CD4-positive, alpha-beta T cell treated with Interleukin-15 for 4 hours (primary cell): ENCODE data around the gene LANCL3.

Experiments used
- DNase-seq: peaks from one replicate; pipeline ENCODE4 v3.0.0-alpha.2; 2020; ENCODE audit warnings: low spot score

LANCL3 gene

DNA sequence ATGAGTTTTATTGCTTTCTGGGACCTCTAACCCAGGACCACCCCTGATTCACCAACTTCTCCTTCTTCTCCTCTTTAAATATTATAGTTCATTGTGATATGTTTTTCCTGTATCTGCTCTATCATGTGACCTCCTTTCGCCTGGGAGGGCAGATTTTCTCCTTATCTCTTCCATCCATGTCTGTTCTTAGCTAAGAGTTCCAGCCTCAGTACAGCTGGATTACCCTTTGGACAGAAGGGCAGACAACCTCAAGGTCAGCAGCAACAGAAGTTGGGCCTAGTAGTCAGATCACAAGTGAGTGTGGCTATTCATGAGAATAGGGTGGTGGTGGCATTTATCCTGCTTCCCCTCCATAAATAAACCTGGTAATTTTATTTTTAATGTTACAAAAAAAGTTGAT, 108.4 kb downstream of the LANCL3 start:
- no peak for DNase-seq

DNA sequence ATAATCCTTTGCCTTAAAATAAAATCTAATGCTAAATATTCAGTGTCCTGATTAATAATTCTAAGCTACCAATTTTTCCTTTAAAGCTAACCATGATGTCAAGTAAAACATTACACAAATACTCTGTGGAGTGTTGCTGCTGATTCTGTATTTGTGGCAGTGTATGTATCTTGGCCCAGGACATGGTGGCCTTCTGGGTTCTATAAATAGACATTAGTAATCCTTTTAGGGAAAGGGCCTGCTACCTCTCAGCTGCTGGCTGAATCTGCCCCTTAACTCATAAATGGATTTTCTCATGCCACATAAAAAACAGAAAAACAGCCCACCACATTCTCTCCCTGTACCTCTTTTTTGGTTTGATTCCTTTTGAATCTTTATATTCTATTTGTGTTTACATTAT, 113.0 kb downstream of the LANCL3 start:
- no peak for DNase-seq

DNA sequence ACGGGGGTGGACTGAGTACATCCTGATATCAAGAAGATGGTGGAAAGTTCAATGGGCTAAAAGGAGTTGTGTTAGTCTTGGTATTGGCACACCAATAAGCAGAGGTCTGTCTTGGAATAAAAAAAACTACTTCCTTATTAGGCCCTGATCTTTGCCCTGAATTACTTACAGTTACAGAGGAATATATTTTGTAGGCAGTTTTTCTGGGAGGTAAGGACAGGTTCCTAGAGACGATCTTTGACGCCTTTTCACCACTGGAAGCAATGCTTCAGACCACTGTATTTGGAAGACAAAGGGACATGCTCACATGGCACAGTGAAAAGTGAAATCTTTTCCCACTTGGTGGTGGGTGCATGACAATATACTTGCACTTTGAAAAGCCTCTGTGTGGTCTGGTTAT, 113.5 kb downstream of the LANCL3 start:
- no peak for DNase-seq

DNA sequence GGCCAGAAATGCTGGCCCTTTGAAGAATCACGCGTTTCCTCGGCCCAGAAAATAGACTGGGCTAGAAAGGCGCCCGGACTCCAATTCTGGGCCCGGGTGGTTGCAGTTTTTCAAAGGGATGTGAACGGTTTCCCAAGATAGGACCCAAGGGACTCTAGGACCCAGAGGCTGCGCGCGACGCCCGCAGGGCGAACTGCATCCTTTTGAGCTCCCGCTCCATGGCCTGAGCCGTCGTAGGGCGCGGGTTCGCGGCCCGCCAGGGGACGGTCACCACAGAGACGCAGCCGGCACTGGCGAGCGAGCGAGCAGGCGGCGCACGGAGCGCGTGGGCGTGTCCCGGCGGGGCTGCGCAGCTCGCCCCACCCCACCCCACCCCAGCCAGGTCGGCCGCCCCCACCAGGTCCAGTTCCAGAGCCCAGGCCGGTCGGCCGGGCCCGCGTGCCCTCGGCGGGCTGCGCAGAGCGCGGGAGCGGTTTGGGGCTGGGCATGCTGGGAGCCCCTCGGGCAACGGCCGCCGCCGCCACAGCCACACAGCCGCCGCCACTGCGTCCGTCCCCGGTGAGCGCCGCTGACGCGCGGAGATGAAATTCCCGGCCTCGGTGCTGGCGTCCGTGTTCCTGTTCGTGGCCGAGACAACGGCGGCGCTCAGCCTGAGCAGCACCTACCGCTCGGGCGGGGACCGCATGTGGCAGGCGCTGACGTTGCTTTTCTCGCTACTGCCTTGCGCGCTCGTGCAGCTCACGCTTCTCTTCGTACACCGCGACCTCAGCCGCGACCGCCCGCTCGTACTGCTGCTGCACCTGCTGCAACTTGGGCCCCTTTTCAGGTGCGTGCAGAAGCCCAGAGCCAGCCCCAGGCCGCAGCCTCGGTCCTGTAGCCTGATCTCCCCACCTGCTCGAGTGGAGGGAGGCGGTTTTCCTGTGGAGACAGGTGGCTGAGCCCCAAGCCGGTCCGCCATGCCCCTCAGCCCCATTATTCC, 114.2 kb downstream of the LANCL3 start, which contains the start of gene XK:
TSS of gene XK (plus strand) at position 411 of the 979 bp plus-strand sequence. CDS start at position 582, 171 bp downstream.
- DNase-seq = peak; percentile 0

DNA sequence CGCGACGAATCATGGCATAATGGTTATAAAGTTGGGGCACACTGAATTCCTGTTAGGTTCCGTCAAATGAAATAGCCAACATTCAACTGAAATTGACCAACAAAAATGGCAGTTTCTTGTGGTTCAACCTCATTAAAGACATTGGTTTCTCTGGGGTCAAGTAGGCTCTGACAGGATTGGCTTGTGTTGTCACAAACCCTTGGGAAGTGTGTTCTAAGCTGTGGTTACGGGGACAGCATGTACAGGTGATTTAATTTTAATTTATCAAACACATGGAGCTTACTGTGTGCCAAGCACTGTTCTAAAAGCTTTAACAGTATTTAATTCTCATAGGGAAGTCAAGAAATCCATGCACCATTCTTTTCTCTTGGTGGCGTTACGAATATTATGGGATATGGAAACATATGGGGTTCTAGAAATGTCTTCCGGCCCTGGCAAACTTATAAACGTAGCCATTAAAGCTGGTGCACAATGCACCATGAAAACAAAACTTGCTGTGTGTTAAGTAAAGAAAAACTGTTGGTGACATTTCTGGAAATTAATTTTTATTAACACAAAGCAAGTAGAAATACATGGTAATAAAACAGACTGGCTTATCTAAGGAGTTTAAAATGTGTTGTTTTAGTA, 115.0 kb downstream of the LANCL3 start:
- DNase-seq = no peak

DNA sequence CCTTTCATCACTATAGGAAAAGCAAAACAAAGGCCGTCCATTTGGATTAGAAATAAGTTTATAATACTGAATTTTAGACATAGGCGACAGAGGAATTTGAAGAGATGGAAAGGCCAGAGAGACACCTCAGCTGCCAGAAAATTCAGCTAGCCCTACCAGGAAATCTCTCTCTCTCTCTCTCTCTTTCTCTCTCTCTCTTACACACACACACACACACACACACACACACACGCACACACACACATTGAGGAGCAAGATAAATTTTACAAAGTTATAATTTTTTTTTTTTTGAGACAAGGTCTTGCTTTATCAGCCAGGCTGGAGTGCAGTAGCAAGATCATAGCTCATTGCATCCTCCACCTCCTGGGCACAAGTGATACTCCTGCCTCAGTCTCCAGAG, 115.5 kb downstream of the LANCL3 start:
- DNase-seq = no peak

DNA sequence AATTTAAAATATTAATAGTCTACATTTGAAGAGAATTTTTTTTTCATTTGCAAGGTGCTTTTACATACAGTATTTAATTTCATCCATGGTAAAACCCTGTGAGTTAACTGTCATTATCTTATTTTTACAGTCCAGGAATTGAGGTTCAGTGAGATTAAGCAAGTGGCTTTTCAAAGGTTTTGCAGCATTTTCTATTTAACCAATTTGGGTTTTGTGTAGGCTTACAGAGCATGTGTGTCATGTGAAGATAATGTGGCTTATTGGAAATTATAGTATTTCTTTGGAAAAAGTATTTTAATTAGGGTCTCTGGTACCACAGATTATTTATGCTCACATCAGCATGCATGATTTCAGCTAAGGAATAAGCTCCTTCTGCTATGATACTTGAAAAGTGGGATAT, 118.7 kb downstream of the LANCL3 start:
- DNase-seq = no peak

DNA sequence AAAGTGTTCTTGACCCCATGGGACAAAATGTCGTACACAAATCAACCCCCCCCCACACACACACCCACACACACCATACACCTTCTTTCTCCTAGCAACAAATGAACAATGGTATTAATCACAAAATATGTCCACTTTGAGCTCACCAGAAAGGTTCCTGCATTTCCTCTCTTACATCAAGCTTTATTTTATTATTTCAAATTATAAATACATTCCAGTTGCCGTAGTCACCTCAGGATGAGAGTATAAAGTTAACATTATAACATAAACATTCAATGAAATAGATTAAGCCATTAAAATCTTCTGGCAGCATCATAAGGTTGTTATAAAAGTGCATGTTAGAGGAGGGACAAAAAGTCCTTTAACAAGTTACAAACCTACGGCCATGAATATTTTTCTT, 121.5 kb downstream of the LANCL3 start:
- DNase-seq = no peak

DNA sequence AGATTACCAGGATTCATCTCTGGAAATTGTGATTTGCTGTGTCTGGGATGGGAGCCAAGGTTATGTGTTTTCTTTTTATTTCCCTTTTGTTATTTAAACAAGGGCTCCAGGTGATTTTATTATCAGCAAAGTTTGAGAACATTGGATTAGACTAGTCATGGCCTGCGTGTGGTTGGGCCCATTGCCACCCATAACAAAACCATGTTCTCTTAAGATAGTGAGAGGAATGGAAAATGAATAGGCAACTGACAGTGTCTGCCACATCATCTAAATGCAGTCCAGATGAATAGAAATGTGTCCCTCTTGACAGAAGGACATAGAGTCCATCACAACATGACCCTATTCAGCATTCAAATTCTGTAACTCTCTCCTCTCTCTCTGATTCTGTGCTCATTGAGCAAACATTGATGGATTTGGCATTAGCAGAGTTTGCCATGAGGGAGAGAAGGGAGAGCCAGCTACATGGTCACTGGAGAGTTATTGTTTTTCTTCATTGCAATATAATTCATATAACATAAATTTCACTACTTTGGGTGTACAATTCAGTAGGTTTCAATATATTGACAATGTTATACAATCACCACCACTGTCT, 125.8 kb downstream of the LANCL3 start:
- DNase-seq = no peak

DNA sequence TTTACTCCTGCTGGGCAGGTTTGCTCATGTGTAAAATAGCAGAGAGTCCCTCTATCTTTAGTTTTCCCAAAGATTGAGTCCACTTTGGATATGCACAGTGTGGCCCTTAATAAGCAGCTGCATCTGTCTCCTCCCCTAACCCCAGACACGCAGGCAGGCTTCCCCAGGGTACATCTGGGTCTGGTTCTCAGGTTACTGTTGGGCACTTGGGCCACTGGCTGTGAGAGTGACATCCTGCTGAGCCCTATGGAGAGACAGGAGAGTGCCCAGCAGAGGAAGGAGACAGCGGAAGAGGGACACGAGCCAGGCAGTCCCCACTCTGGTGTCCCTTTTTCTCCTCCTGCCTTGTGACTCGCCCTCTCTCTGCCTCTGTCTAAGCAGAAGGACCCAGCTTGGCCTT, 130.1 kb downstream of the LANCL3 start:
- no peak for DNase-seq

DNA sequence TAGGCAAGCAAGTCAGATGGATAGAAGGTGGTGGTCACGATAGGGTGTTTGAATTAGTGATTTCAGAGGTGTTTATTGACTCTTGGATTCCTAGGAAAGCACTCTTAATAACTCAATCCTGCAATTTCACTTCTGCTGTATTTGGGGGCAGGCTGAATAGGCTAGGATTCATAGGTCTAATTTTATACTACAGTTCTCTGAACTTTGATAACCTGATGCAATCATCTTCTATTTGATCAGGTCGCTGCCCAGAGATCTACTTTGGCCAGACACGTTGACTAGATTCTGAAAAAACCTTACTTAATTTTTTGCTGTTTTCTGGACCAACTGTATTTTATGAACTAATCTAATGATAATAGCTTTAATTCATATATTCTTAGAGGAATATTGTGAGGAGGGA, 140.5 kb downstream of the LANCL3 start:
- DNase-seq = no peak

DNA sequence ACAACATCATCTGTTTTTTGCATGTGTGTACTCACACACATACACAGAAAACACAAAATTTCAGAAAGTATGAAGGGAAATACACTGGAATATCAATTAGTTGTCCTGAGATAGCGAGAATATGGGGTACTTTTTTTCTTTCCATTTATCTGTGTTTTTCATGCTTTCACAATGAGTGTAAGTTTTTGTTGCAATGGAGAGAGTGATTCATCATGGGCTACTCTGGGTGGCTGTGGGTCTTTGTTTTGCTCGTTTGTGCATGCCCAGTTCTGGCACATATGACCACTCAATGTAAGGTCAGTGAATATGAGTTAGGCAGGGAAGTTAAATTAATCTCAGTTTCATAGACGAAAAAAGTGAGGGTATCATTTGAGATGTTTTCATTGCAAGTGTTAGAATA, 141.0 kb downstream of the LANCL3 start:
- DNase-seq = no peak

DNA sequence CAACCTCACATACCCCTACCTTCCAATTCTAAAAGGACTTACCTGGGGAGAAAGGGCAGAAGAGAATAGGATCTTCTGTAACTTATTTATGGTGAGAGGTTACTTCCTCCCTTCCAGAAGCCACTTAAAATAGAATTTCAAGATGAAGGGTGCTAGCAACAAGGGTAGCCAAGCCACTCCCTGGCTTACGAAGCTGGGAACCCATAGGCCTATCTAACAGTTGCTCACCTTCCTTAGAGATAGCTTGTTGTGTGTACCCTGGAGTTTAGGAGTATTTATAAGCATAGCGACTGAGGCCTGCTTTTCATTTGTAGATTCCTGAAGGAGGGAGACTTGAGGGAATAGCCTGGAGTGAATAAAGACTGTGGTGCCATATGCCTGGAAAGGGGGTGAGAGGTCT, 143.0 kb downstream of the LANCL3 start:
- DNase-seq = no peak

DNA sequence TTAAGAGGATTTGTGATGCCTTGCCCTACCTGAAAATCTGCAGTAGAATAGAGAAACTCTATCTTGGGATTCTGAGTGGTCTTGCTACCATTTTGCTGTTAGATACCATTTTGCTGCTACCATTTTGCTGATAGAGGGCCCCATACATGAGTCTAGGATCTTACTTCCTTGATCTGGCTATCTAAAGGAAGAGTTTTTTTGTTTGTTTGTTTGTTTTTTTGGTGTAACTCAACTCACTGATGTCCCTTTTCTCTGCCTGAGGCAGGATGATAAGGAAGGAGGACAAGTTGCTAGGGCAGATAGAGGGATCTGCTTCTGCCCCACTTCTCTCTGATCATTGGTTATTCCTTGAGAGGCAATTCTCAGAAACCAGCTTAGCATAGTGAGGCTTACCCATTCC, 145.1 kb downstream of the LANCL3 start:
- no peak for DNase-seq

DNA sequence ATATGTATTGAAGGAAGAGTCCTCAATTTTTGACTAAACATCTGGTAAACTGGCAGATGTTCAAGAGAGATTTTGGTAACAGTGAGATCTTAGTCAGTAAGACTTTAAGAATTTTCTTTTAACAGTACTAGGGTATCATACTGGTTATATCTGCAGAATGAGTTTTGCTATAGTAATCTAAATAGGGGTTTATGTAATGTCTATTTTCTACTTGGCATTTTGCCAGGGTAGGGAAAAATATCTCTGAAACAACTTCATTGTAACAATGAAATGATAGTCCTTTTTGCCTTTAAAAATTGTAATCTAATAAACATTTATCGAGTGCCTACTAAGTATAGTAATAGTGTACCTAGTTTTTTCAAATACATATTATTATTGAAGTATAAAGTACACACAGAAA, 146.2 kb downstream of the LANCL3 start:
- no peak for DNase-seq

DNA sequence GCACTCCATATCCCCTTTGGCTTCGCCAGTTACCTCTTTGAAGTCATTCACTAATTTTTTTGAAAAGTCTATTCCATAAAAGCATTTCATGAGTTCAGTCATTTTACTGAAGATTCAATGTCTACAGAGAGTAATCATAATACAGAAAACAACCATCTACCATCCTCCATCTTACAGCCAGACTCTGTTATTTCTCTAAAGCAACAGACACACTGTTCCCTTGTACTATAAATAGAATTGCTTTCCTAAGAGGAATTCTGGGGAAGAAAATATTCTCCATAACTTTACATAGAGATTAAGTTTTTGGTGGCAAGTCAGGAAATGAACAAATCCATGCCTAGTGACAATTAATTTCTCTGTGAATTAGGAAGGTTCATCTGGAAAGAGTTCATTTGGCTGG, 151.1 kb downstream of the LANCL3 start:
- no peak for DNase-seq

DNA sequence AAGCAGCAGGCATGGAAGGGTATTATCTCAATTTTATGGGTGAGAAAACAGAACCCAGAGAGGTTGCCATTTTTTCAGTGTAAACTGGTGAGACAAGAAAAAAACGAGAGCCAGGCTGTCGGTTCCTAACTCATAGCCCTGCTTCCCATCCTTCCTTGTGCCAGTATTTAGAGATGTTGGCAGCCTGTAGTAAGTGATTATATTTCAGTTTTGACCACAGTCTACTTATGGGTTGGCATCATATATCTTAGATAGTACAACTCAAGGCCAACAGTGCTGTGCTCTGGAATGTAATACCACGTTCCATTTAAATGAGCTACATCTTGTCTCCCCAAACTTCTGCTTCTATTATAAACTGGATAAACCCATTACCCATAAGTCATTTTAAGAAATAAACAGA, 154.9 kb downstream of the LANCL3 start:
- no peak for DNase-seq
